CD4-positive, alpha-beta T cell treated with Interferon alpha-2 for 1 hour (primary cell): Measurements from ENCODE around the gene SCLT1.

Experiments used
- DNase-seq, 2 donors: peaks; one replicate each; pipeline ENCODE4 v3.0.0-alpha.2; 2020 to 2022

SCLT1 gene

DNA sequence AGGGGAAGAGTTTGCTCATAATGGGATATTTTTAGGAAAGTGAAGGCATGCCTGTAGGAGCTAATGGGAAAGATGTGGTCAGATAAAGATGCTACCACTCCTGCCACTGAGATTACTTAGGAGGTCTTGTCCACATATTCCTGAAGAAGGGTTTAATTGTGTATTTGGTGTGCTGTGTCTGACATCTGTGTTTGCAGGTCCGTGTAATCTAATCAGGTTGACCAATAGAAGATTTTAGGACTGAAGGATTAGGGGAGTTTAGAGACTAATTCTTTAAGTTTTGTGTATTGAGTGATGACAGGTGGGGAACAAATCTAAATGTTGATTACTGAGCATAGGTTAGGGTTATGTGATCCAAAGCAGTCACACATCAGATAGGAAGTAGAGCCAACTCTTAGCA lies 226.6 kb downstream of the SCLT1 start:
- DNase-seq, result no peak

DNA sequence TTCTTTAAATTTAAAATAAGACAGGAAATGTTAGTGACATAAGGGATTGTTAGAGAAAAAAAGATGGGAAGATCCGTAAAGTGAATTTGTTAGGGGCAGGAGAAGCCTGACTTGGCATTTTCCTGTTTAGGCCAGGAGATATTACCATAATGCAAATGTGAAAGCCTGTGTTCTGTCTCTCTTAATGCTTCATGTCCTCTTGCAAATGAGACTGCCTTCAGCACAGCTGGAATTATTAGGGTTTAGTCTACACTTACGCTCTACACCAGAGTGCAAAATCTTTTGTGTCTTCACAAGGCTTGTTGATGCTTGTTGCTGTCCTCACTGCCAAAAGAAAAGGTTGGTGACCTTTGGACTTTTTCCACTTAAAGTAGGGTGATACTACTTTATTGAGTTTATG lies 227.1 kb downstream of the SCLT1 start:
- no peak for DNase-seq

DNA sequence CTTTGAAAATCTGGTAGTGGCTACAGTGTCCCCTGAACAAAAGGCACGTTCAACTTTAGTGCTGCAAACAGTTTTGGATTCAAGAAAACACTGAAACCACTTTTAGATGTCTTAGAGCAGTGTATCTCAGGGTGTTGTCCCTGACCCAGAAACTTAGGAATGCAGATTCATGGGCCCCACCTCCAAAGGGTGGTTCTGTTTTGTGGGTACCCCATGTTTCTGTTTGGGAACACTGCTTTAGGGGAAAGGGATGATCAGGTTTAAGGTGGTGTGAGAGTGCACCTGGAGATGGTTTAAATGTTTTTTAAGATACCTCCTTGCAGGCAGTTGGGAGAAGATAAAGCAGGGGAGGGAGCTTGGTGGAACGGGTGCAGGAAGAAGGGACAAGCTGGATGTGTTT lies 228.2 kb downstream of the SCLT1 start:
- no peak for DNase-seq

DNA sequence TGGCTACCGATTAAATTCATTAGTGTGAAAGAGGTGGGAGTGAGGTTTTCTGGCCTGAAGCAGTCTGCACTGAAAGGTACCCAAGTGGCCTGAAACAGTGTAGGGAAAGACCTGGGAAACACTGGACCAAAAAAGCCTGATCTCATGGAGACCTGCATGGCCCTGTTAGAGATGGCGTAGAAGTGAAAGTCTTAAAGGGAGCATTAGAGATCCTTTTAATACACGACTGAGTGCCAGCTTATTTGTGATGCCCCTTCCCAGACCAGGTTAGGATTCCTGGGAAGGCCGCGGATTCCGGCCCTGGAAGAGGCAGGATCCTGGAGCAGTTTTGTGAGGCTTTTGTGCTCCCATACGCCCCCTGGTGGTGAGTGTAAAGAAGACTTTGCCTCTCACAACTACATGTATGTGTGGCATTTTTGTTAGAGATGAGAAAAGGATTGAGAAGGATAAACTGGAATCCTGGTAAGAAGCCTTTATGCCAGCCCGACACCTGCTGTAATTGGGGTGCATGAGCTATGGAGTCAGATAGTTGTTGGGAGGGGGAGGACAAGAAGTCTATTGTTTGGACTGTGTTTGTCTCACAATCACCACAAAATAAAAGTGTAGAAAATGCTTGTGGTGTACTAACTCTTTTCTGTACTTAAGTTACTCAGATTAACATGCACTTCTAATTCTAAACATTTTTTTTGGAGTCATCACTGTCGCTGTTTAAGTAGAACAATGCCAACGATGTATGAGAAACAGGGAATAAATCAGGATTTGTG lies 229.8 kb downstream of the SCLT1 start:
- DNase-seq, result peak; percentile 52 to 69

DNA sequence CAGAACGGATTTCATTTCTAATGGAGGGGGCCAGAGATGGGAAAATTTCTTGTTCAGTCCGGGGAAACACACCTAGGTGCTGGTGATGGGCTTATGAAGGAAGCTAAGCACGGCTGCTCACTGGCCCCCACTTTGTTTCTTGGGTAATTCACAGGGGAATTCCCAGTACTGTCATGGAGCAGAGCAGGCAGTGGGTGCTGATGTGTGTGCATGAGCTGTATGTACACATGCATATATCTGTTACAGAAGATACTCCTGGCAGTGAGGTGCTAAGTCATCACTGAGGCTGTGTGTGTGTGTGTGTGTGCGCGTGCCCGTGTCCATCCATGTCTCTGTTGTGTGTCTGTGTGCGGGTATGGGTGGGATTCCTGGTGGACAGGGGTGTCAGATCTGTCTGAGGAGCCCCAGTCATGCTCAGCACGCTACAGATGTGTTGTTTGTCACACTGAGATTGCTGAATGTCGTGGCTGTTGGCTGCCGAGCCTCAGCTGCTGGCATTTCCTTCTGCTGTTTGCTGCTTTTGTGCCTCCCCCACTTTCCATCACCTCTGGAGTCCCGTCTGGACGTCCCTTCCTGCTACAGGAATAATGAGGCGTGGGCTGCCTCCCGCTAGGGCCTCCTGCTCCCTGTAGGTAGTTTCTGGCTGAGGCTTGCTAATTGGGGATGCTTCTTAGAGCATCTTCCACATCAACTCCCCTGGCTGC lies 230.6 kb downstream of the SCLT1 start:
- DNase-seq, result peak in 1 of 2 donors; percentile 46

DNA sequence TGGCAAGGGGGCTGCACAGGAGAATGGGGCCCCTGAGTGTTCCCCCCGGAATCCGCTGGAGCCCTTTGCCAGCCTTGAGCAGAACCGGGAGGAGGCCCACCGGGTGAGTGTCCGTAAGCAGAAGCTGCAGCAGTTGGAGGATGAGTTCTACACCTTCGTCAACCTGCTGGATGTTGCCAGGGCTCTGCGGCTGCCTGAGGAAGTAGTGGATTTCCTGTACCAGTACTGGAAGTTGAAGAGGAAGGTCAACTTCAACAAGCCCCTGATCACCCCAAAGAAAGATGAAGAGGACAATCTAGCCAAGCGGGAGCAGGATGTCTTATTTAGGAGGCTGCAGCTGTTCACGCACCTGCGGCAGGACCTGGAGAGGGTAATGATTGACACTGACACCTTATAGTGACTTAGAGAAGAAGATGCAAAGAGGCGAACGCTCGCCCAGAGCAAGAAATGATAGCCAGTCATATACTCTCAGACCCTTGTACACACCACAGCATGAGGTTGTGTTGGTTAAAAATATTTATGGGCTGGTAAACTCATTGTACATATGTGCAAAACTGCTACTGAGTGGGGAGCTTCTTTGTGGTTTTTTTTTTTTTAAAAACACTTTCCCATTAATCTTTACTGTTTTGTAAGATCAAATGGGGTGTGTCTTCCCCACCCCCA lies 231.4 kb downstream of the SCLT1 start:
- DNase-seq, result peak in 1 of 2 donors; percentile 15

DNA sequence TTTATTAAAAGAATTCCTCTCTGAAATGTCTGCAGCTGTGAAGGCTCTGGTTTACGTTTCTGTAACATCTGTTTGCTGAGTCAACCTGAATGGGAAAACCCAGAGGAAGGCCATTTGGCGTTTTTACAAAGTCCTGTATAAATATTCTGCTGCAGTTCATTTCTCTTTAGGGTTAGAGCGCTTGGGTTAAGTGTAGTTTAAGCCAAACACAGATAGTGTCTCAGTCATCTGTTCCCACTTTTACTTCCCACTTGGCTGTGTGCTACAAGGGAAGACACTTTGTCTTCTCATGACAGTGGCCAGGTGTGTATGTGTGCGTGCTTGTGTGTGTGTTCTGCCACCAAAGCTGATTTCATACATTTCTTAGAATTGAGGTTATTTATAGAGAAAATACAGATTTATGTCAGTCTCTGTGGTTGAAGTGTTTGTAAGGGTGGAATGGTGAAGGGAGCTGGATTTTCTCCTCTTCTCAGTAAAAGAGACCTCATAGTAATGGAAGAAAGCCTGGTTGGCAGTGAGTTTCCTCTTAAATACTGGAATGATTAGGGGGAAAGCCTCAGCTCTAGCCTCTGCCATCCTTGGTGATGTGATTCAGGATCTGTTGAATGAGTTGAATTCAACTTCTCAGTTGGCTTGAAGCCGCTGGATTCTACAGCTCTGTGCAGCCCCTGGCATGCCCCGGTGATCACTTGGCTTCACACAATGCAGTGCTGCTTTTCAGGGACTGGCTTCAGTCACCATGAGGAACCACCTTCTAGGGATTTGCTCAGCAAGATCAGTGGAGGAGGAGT lies 233.3 kb downstream of the SCLT1 start:
- DNase-seq, result no peak

DNA sequence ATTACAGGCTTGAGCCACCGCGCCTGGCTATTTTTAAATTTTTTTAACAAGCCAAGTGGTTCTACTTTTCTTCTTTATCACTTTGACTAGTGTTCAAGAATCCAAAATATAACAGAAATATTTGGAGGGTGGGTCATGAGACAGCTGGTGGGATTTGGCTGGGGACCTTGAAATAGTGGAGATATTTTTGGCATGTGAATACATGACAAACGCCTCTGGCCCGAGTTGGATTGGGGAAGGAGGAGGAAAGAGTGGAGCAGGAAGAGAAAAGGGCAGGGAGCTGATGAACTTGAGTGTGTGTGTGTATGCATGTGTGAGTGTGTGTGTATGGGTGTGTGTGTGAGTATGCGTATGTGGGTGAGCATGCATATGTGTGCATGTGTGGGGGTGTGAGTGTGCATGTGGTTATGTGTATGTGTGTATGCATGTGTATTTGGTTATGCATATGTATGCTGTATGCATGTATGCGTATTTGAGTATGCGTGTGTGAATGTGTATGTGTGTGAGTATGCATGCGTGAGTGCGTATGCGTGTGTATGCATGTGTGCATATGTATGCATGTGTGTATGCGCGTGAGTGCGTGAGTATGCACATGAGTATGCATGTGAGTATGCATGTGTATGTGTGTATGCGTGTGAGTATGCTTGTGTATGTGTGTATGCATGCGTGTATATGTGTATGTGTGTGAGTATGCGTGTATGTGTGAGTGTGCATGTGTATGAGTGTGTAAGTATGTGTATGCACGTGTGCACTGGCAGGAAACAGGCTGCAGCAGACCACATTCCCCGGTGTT lies 234.3 kb downstream of the SCLT1 start:
- DNase-seq, result no peak

DNA sequence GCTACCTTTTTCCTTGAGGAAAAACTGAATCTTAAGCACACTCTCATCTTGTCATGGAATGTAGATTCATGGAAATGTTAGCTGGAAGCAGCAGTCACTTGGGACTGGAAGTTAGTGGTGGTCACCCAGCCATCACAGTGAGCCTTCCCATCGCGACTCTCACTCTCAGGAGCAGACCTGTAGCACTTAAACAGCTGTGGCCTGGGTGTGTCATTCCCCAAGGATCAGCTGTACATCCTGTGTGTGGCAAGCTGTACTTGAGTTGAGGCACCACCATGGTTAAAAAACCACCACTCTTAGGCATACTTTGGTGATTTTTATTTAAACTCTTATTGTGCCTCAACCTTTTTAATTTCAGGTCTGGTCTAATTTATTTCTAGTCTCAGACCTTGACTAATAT lies 237.1 kb downstream of the SCLT1 start:
- no peak for DNase-seq

DNA sequence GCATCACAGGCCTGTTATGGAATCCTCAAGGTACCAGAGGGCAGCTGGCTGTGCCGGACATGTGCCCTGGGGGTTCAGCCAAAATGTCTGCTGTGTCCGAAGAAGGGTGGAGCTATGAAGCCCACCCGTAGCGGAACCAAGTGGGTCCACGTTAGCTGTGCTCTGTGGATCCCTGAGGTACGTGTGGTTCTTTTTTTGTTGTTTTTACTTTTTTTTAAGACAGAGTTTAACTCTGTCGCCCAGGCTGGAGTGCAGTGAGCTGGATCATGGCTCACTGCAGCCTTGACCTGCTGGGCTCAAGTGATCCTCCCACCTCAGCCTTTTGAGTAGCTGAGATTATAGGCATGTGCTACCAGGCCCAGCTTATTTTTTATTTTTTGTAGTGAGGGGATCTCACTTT lies 237.7 kb downstream of the SCLT1 start:
- no peak for DNase-seq

DNA sequence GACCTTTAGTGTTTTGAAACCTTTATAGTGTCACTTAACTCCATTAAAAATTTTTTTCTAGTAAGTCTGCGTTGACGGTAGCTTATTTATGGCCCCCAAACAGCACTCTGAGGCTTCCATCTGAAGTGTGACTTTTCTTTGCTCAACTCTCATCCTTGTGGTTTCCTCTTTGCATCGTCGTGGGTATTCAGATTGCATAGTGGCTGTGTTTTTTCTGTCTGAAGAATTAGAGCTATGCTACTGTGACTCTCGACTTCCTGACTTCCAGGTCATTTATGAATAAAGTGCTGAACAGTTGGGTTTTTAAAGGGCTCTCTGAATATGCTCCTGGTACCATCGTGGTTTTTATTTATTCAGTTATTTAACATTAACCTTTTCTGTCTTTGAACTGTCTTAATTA lies 238.9 kb downstream of the SCLT1 start:
- DNase-seq, result peak in 1 of 2 donors; percentile 53

DNA sequence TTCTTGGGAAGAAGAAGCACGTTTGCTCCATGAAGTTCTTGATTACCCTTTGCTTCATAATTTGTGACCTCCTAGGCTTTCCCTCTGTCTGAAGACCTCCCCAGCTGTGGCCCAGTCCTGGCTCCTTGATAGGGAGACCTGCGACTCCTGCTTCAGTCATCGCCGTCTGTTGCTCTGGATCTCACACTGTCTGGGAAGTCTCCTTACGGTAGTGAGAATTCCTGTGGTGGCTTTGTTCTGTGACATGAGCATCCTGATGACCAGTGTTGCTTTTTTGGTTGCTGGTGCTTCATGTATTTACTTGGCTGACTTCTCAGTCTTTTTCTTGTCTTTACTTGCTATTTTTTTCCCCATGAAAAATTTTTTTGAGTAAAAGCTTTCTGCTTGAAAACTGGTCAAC lies 239.6 kb downstream of the SCLT1 start:
- no peak for DNase-seq

DNA sequence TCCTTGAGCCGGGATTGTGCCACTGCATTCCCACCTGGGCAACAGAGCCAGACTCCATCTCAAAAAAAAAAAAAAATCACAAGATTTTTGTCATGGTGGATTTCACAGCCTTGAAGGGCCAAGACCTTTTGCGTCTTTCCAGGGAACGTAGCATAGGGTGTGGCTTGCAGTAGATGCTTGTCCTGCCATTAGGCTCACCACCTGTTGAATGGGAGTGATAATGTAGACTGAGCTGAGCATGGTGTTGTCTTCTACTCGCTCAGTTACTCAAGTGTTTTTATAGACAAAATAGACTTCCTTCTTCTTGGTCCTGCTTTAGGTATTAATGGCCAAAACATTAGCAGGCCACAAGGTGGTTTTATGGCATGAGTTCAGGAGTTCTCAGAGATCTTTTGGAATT lies 243.1 kb downstream of the SCLT1 start:
- no peak for DNase-seq

DNA sequence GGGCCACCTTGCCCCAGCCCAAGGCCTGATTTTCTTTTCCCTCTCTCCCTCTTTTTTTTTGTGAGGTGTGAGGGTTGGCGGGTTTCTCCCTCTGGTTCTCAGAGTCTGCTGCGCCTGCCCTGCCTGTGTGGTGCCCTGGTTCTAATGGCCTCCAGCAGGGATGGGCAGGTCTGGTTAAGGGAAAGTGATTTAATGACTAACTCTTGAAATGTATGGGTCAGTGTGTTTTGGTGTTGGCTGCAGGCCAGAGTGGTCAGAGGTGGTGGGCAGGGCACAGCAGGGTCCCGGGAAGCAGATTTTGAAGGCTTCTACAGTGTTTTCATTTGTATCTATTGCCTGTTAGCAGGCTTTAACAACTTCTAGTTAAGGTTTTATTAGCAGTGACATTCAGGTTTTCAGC lies 244.9 kb downstream of the SCLT1 start:
- DNase-seq, result no peak

DNA sequence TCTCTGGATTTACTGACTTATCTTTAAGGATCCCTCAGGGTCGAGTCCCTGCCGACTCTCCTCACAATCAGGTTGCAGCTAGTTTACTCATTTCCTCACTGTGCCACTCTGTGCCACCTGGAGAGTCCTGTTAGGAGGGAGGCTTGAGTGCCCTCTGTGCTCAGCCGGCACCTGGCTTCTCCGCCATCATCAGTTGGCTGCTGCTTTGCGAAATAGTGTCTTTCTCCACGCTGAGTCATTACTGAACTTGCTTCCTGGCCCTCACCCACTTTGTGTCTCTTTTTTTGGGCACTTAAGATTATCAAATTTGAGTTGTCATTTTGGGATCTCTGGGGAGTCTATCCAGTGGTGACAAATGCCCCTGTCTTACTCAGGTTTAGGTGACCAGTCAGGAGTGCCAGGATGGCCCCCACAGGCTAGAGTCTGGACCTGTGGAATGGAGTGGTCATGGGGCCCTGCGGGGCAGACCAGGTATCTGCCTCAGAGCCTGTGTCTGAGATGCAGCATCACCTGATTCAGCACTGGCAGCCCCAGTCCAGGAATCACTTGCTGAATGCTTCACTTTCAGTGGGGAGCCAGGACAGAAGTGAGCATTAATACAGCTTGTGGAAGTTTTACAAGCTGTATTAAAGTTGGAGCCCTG lies 246.1 kb downstream of the SCLT1 start:
- DNase-seq, result no peak

DNA sequence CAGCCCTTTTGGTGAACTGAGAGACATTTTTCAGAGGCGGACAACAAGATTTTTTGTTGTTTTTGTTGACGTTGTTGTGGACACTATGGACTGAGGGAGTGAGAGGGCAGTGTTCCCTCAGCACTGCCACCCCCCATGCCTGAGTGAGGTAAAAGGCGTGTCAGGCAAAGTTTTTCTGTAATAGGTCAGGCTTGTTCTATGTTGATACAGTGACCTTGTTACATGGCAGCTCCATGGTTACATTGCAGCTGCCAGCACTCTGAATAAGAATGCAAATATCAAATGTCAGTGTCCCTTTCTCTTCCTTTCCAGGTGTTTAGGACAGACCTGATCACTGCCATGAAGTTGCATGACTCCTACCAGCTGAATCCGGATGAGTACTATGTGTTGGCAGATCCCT lies 247.3 kb downstream of the SCLT1 start:
- DNase-seq, result no peak

DNA sequence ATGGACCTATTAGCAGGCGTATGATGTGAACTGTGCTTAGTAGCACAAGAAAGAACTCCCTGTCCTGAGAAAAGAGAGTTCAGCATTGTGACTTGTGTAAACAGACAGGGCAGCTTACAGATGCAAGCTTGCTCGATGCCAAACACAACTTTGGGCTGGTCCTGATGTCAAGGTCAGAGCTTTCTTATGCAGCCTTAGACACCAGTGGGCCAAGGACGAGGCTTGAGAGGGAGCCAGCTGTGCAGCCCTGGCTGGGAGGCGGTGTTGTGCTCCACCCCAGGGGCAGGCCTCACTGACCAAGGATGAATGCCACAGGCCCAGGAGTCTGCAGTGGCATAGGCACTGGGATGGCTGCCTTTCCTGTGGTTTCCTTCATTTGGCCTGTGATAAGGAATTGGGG lies 248.4 kb downstream of the SCLT1 start:
- no peak for DNase-seq

DNA sequence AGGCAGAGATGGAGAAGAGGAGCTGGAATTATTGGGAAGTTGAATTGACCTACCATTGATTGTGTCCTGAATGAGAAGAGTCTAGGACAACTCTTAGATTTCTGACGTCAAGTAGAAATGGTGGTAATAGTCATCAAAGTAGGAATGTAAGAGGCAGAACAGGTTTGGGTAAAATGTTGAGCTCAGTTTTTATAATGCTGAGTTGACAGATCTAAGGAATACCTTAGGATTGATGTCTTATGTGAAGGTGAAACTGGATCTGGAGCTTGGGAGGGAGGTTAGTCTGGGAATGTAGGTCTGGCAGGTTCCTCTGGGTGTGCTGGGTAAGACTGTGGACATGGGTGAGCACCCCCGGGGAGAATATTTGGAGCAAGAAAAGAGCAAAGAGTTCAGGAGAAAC lies 251.9 kb downstream of the SCLT1 start:
- no peak for DNase-seq

DNA sequence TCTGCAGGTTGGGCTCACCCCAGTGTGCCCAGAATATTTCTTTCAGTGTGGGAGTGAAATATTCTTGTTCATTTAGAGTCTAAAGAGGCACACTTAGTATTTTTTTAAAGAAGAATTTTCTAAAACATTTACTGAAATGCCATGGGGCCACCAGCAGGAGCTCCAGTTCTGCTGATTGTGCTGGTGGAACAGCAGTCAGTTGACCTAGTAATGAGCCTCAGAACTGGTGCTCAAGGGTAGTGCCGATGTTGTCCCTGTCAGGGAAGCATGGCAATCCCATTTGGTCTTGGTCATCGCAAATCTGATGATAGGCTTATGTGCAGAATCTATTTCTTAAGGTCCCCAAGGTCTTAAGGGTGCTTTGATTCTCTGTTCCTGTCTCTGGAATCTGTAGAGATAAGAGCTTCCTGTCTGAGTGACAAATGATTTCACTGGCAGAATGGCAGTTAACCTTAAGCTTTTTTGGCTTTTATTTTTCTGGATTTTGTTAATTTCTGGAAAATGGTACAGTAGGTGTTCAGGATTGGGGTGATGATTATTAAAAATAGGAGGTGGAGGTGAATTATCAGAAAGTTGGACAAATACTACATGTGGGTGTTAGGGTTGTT lies 252.5 kb downstream of the SCLT1 start:
- no peak for DNase-seq

DNA sequence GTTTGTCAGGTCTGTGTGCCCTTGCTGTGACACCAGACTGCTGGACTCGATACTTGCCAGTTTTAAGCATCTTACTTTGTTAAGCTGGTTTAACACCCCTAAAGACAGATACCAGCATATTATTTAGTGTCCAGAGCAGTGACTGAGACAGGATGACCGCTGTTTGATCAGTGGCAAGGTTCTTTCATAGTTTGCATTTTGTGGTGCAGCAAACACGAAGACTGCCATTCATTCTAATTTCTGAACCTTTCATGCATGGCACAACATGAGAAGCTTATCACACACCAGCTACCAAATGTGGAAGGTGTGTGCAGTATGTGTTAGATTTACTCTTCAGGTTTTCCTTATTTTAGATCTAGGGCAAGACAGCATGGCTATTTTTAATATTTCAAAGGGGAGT lies 255.7 kb downstream of the SCLT1 start:
- no peak for DNase-seq

DNA sequence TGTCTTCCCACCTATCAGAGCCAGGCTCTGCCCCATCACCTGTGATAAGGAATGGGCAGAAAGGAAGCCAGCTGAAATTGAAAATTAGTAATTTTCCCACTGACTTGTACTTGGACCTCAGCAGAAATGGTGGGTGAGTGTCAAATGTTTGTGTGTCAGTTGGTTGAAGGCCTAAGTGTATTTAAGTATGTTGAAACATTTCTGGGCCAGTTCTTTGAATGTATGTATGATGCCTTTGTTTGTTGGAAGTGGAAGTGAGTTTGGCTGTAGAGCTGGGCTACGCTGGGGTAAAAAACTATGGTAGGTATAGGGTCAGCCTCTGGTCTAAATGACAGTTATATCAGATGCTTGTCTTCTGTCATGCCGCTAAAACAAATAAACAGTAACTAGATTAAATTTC lies 256.1 kb downstream of the SCLT1 start:
- no peak for DNase-seq
